ENCODE measurements around the gene FURIN.

The FURIN gene

GRCh38 chr15:90878660-90879059 lies 10.3 kb downstream of the FURIN start:
- no peak overlapping the region for H3K4me3 ChIP-seq (ENCODE audit: low read depth, low read length)
- no peak for DNase-seq (ENCODE audit: low read depth)
- TF ChIP-seq CTCF (IDR thresholded peaks at IDR 0.05; ENCODE audit: control insufficient read depth, extremely low read depth, insufficient read depth), result no peak

- no peak overlapping the region for H3K4me3 ChIP-seq (ENCODE audit: low read depth, low read length)
- no peak for TF ChIP-seq CTCF (IDR thresholded peaks at IDR 0.05; ENCODE audit: control insufficient read depth, extremely low read depth, insufficient read depth)
- DNase-seq (ENCODE audit: low read depth), result no peak
Measured at GRCh38 chr15:90879730-90880366, 11.5 kb downstream of the FURIN start.

- no peak for TF ChIP-seq CTCF (IDR thresholded peaks at IDR 0.05; ENCODE audit: control insufficient read depth, extremely low read depth, insufficient read depth)
Measured at GRCh38 chr15:90880381-90881145, 12.2 kb downstream of the FURIN start.

GRCh38 chr15:90881181-90881977 lies 13.0 kb downstream of the FURIN start:
- TF ChIP-seq CTCF (IDR thresholded peaks at IDR 0.05; ENCODE audit: control insufficient read depth, extremely low read depth, insufficient read depth), result no peak
- DNase-seq (ENCODE audit: low read depth), result no peak

More at GRCh38 chr15:90880381-90881145, 12.2 kb downstream of the FURIN start:
- H3K4me3 ChIP-seq (ENCODE audit: low read depth, low read length), result no peak overlapping the region
- DNase-seq (ENCODE audit: low read depth), result no peak

GRCh38 chr15:90881978-90882721 lies 13.8 kb downstream of the FURIN start:
- no peak overlapping the region for H3K4me3 ChIP-seq (ENCODE audit: low read depth, low read length)
- no peak for DNase-seq (ENCODE audit: low read depth)
- no peak for TF ChIP-seq CTCF (IDR thresholded peaks at IDR 0.05; ENCODE audit: control insufficient read depth, extremely low read depth, insufficient read depth)

More at GRCh38 chr15:90881181-90881977, 13.0 kb downstream of the FURIN start:
- no peak overlapping the region for H3K4me3 ChIP-seq (ENCODE audit: low read depth, low read length)

GRCh38 chr15:90882781-90883525 lies 14.6 kb downstream of the FURIN start:
- TF ChIP-seq CTCF (IDR thresholded peaks at IDR 0.05; ENCODE audit: control insufficient read depth, extremely low read depth, insufficient read depth), result no peak
- DNase-seq (ENCODE audit: low read depth), result no peak
- no peak overlapping the region for H3K4me3 ChIP-seq (ENCODE audit: low read depth, low read length)

All from LNCaP clone FGC (cell line).